GM12878 (cell line): ENCODE measurements around the gene CHFR. TPM values are rescaled to one million over a fixed set of nuclear protein-coding genes. Genes with fewer than 3 reads are reported as not detected.
"Not testable (repeated sequence)": the region's sequence is repeated elsewhere in the genome, so short reads cannot be mapped to it uniquely, and the experiment has no call there.

ENCODE experiments used
- ATAC-seq: fragments of 200-7000 bp; cut with Tn5 transposase; 3 replicates; pipeline ENCODE4 v1.9.1; 2020; ENCODE audit warnings: mild to moderate bottlenecking, moderate library complexity
- BruUV-seq: library from RNA; stranded (reverse); fragments of 400-500 nt; replicated peaks from 2 replicates; lab custom pipeline; 2021; lab: Mats Ljungman, UMichigan
- CTCF ChIA-PET: fragments of 300-600 bp; sonication (Branson Sonifier 250); formaldehyde crosslinking; extraction: SDS; loops from one replicate; lab custom pipeline; 2021; ENCODE audit warnings: inconsistent platforms; lab: Yijun Ruan, JAX
- POLR2A ChIA-PET: fragments of 350-600 bp; formaldehyde crosslinking; extraction: SDS; loops from one replicate; lab custom pipeline; 2021; ENCODE audit warnings: inconsistent platforms; lab: Charles Lee
- RAD21 ChIA-PET: fragments of 300-600 bp; sonication (Branson Sonifier 250); formaldehyde crosslinking; loops from one replicate; lab custom pipeline; 2023; ENCODE audit warnings: antibody characterized with exemption; ENCODE audit not compliant: unreplicated experiment; lab: Charles Lee
- SMC1A ChIA-PET: fragments of 300-600 bp; sonication (Branson Sonifier 250); formaldehyde crosslinking; loops from one replicate; lab custom pipeline; 2023; ENCODE audit not compliant: unreplicated experiment, uncharacterized antibody; lab: Charles Lee
- DNase-seq: peaks from one replicate; pipeline ENCODE4 v3.0.0-alpha.2; 2011; ENCODE audit warnings: low read depth, low spot score
- FAIRE-seq: peaks from 3 replicates; lab custom pipeline; 2011; peaks lifted over from hg19 to GRCh38; lab: Jason Lieb, UNC
- H2AFZ ChIP-seq: 2 replicates; pipeline ENCODE4 v1.6.0; 2011; ENCODE audit warnings: low read depth, low read length, control low read depth; ENCODE audit not compliant: control insufficient read depth
- H3K27ac ChIP-seq: 2 replicates; pipeline ENCODE4 v1.5.1; 2011; ENCODE audit warnings: control low read depth; ENCODE audit not compliant: control insufficient read depth, insufficient read depth
- H3K27me3 ChIP-seq, 2 experiments: replicated peaks in 1 of 2; 2 replicates each; pipeline versions ENCODE4 v1.6.0 to v1.6.1; 2011; ENCODE audit warnings: low read length in 1 of 2; ENCODE audit not compliant: control insufficient read depth in 2 of 2, insufficient read depth in 2 of 2
- H3K36me3 ChIP-seq, 2 experiments: 2 replicates each; pipeline ENCODE4 v1.5.1; 2011; ENCODE audit warnings: low read length in 1 of 2; ENCODE audit not compliant: control insufficient read depth in 2 of 2, insufficient read depth in 2 of 2
- H3K4me1 ChIP-seq: 2 replicates; pipeline ENCODE4 v1.6.1; 2011; ENCODE audit warnings: mild to moderate bottlenecking, low read length, moderate library complexity, mixed read lengths; ENCODE audit not compliant: control insufficient read depth, insufficient read depth
- H3K4me2 ChIP-seq: 2 replicates; pipeline ENCODE4 v1.6.0; 2011; ENCODE audit warnings: control low read depth; ENCODE audit not compliant: control insufficient read depth, insufficient read depth
- H3K4me3 ChIP-seq: fragments of 200-600 bp; sonication (generic); 2 replicates; pipeline ENCODE4 v1.5.1; 2016
- H3K79me2 ChIP-seq: 2 replicates; pipeline ENCODE4 v1.6.0; 2011; ENCODE audit warnings: low read length; ENCODE audit not compliant: control insufficient read depth, insufficient read depth
- H3K9ac ChIP-seq: 2 replicates; pipeline ENCODE4 v1.8.0; 2011; ENCODE audit warnings: low read length, control low read depth, mixed read lengths; ENCODE audit not compliant: control insufficient read depth, insufficient read depth
- H3K9me3 ChIP-seq: replicated peaks from 3 replicates; pipeline ENCODE4 v1.5.1; 2011; ENCODE audit warnings: mild to moderate bottlenecking, low read length; ENCODE audit not compliant: control insufficient read depth, insufficient read depth
- H4K20me1 ChIP-seq: 2 replicates; pipeline ENCODE4 v1.6.0; 2011; ENCODE audit not compliant: control insufficient read depth, insufficient read depth
- ATF7 ChIP-seq: fragments of 450-650 bp; IDR thresholded peaks from 2 replicates; pipeline ENCODE4 v1.6.1; 2016; ENCODE audit warnings: low read depth, mild to moderate bottlenecking
- BACH1 ChIP-seq: fragments of 450-650 bp; IDR thresholded peaks from 2 replicates; pipeline ENCODE4 v1.6.1; 2017; ENCODE audit warnings: mild to moderate bottlenecking, borderline replicate concordance
- BHLHE40 ChIP-seq, 2 experiments: fragments of 450-650 bp in 1 of 2; IDR thresholded peaks; 2 replicates each; pipeline ENCODE4 v1.6.1; 2011 to 2017; ENCODE audit warnings: low read depth in 2 of 2, borderline replicate concordance in 1 of 2, improper control_type of control experiment in 1 of 2, low read length in 1 of 2, mild to moderate bottlenecking in 1 of 2
- IRF5 ChIP-seq: fragments of 450-650 bp; IDR thresholded peaks from 2 replicates; pipeline ENCODE4 v1.6.1; 2017; ENCODE audit warnings: borderline replicate concordance
- MEF2A ChIP-seq: IDR thresholded peaks from 2 replicates; pipeline ENCODE4 v1.6.1; 2011; ENCODE audit warnings: low read depth, mild to moderate bottlenecking, low read length, moderate library complexity; ENCODE audit not compliant: insufficient read depth
- SP1 ChIP-seq: IDR thresholded peaks from one replicate; pipeline ENCODE4 v1.6.1; 2011; ENCODE audit warnings: low read depth, low read length
- WGBS: methylation state at CpG from one replicate; pipeline ENCODE4 v1.1.6; 2016; ENCODE audit warnings: low lambda C conversion rate; ENCODE audit not compliant: insufficient replicate concordance, insufficient coverage; ENCODE audit errors: missing lambda C conversion rate; 5-methylcytosine and 5-hydroxymethylcytosine counted together
- in situ Hi-C: fragments of 300-500 bp; cut with MboI; formaldehyde crosslinking; loops from 9 replicates; pipeline ENCODE4 v1.14.3; 2018; ENCODE audit warnings: mixed read lengths
- intact Hi-C: fragments of 100-400 bp; cut with micrococcal nuclease; formaldehyde crosslinking; loops from one replicate; pipeline ENCODE4 v1.14.2; 2022; ENCODE audit not compliant: unreplicated experiment
- polyA plus RNA-seq, 11 experiments: library from polyadenylated mRNA; depleted of rRNA in 4 of 11; unstranded in 6 of 11; stranded (reverse) in 5 of 11; fragments of >200 nt; fragmentation: Nextera tagmentation in 4 of 11; fragmentation: Illumina TruSeq in 1 of 11; extraction: Ambion mirVana in 4 of 11; extraction: Trizol in 1 of 11; gene quantifications; 1 replicate in 1 of 11; 2 replicates in 10 of 11; pipeline versions ENCODE4 v1.2.1 to v1.2.3, GENCODE V29; 2011 to 2016; ENCODE audit warnings: inconsistent platforms in 2 of 11, missing spikeins in 2 of 11, low read depth in 1 of 11
- total RNA-seq, 4 experiments: library from RNA; depleted of rRNA in 3 of 4; stranded (reverse); fragments of >200 nt in 3 of 4; fragmentation: Illumina TruSeq in 1 of 4; extraction: Trizol in 1 of 4; gene quantifications; 2 replicates each; pipeline versions ENCODE4 v1.2.1 to v1.2.3, GENCODE V29; 2013 to 2021
- TF ChIP-seq, protein P1 (sequence below): IDR thresholded peaks from 2 replicates; pipeline ENCODE4 v1.6.1; 2012; ENCODE audit warnings: mild to moderate bottlenecking, low read depth, low read length

Gene CHFR
- total and polyA plus RNA-seq, 10 of the 15 experiments (the other 5 are each of a cell fraction or from before 2014, with no cell fraction given): 1.1 to 49.4 (median 34.4) TPM

DNA sequence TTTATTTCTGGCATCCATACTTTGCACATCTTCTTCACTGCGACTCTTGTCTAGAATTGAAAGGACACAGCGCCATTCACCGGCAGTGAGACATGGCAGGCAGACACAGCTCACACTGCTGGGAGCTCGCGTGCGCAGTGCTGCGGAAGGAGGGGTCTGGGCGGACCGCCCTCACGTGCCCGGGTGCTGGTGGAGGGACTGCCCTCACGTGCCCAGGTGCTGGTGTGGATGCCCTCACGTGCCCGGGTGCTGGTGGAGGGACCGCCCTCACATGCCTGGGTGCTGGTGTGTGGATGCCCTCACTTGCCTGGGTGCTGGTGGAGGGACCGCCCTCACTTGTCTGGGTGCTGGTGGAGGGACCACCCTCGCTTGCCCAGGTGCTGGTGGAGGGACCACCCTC is 30.8 kb downstream of the CHFR start (continued):
- TF ChIP-seq, protein P1, sequence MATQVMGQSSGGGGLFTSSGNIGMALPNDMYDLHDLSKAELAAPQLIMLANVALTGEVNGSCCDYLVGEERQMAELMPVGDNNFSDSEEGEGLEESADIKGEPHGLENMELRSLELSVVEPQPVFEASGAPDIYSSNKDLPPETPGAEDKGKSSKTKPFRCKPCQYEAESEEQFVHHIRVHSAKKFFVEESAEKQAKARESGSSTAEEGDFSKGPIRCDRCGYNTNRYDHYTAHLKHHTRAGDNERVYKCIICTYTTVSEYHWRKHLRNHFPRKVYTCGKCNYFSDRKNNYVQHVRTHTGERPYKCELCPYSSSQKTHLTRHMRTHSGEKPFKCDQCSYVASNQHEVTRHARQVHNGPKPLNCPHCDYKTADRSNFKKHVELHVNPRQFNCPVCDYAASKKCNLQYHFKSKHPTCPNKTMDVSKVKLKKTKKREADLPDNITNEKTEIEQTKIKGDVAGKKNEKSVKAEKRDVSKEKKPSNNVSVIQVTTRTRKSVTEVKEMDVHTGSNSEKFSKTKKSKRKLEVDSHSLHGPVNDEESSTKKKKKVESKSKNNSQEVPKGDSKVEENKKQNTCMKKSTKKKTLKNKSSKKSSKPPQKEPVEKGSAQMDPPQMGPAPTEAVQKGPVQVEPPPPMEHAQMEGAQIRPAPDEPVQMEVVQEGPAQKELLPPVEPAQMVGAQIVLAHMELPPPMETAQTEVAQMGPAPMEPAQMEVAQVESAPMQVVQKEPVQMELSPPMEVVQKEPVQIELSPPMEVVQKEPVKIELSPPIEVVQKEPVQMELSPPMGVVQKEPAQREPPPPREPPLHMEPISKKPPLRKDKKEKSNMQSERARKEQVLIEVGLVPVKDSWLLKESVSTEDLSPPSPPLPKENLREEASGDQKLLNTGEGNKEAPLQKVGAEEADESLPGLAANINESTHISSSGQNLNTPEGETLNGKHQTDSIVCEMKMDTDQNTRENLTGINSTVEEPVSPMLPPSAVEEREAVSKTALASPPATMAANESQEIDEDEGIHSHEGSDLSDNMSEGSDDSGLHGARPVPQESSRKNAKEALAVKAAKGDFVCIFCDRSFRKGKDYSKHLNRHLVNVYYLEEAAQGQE: no peak
- TF ChIP-seq BACH1 (no peak), IRF5 (no peak), SP1 (no peak), MEF2A (no peak), BHLHE40 (IDR thresholded peaks at IDR 0.05; ENCODE audit: borderline replicate concordance in 1 of 2, low read depth in 2 of 2, low read length in 1 of 2) (no peak), ATF7 (no peak)

DNA sequence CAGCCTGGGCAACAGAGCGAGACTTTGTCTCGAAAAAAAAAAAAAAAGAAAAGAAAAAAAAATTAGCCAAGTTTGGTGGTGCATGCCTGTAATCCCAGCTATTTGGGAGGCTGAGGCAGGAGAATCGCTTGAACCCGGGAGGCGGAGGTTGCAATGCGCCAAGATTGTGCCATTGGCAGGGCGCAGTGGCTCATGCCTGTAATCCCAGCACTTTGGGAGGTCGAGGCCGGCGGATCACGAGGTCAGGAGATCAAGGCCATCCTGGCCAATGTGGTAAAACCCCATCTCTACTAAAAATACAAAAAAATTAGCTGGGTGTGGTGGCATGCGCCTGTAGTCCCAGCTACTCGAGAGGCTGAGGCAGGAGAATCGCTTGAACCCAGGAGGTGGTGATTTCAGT is 32.2 kb downstream of the CHFR start:
- TSS peak; percentile 49 for BruUV-seq
- CTCF ChIA-PET, H3K4me3 ChIP-seq, H3K79me2 ChIP-seq, H3K27ac ChIP-seq, intact Hi-C loops, SMC1A ChIA-PET, H4K20me1 ChIP-seq, DNase-seq, in situ Hi-C loops, H3K4me2 ChIP-seq, H3K4me1 ChIP-seq, FAIRE-seq, H3K9ac ChIP-seq, RAD21 ChIA-PET, H3K27me3 ChIP-seq, ATAC-seq, H2AFZ ChIP-seq, H3K9me3 ChIP-seq: not testable (repeated sequence)
- POLR2A ChIA-PET: interaction anchor here (0.6 kb wide), 1 partner anchor 373 kb away, joined by 3 read pairs; no protein-coding TSS in a partner anchor
- WGBS: 99% methylated on average over 12 of the region's 14 CpGs
- H3K36me3 ChIP-seq: peaks cover 20 to 31% of the 10 kb centered on the region in 2 experiments
